ENCODE data around the gene PHF21A.

- TF ChIP-seq CTCF (IDR thresholded peaks at IDR 0.05; ENCODE audit: insufficient read depth, low read depth, low read length) = no peak
- no peak for TF ChIP-seq EZH2 (IDR thresholded peaks at IDR 0.05; ENCODE audit: insufficient read depth, low read length)
These were observed 20.3 kb upstream of the PHF21A start for GRCh38 chr11:46141597-46141996.

Measured in astrocyte (in vitro differentiated cells and primary cell).